Memory B cell (primary cell): ENCODE data around the gene ATXN8OS.
"Not testable (repeated sequence)": the region's sequence is repeated elsewhere in the genome, so short reads cannot be mapped to it uniquely, and the experiment has no call there.

Source experiments
- ATAC-seq: fragments of 150-1000 bp; cut with Tn5 transposase; 2 replicates; pipeline ENCODE4 v1.10.0; 2021; ENCODE audit warnings: low read depth, mild to moderate bottlenecking, moderate library complexity
- DNase-seq, 2 donors: peaks; one replicate each; pipeline ENCODE4 v3.0.0; 2022; ENCODE audit warnings: low spot score in 2 of 2
- H3K27ac Mint-ChIP-seq: one replicate; pipeline ENCODE4 v1.8.0; 2022; ENCODE audit warnings: mild to moderate bottlenecking, moderate library complexity, mixed read lengths
- H3K27me3 Mint-ChIP-seq: one replicate; pipeline ENCODE4 v1.8.0; 2022; ENCODE audit warnings: mixed read lengths
- H3K36me3 Mint-ChIP-seq: one replicate; pipeline ENCODE4 v1.8.0; 2022; ENCODE audit warnings: mild to moderate bottlenecking, mixed read lengths
- H3K4me1 Mint-ChIP-seq: one replicate; pipeline ENCODE4 v1.8.0; 2022; ENCODE audit warnings: mixed read lengths
- H3K4me3 Mint-ChIP-seq: one replicate; pipeline ENCODE4 v1.8.0; 2022; ENCODE audit warnings: mild to moderate bottlenecking, moderate library complexity, mixed read lengths
- H3K9me3 Mint-ChIP-seq: one replicate; pipeline ENCODE4 v1.8.0; 2022; ENCODE audit warnings: mixed read lengths

ATXN8OS gene

DNA sequence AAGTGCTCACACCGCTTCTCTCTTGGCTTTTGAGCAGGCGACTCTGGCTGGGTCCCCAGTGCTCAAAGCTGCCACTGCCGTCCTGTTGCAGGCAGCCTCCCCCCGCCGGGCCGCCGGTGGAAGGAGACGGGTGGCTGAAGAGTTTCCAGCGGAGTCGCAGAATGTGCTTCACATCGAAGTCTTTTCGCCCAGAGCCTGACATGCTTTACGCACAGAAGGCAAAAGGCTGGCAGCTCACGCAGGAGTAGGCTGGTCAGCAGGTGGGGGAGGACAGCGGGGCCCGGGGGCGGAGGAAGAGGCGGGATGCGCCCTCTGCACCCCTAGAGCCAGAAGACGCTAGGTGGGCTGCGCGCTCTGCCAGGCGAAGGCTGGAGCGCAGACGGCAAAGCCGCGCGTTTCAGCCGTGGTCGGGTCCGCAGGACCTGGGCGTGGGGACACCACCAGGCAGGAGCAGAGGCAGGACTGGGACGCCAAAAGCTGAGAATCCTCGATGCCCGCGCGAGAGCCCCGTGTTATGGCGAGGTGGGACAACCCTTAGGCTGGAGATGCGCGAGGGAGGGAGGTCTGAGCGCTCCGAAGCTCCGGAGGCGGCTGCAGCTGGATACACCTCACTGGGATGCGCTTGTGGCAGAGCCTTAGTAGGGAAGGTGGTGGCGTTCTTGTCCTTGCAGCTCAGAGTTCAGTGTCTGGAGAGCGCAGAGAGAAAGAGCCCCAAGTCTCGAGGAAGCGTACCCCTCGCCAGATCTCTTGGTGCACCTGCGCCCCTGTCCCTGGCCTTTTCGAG lies at the start of gene ATXN8OS:
TSS of gene ATXN8OS (plus strand) at position 329 of the 784 bp plus-strand sequence.
- ATAC-seq: no peak

DNA sequence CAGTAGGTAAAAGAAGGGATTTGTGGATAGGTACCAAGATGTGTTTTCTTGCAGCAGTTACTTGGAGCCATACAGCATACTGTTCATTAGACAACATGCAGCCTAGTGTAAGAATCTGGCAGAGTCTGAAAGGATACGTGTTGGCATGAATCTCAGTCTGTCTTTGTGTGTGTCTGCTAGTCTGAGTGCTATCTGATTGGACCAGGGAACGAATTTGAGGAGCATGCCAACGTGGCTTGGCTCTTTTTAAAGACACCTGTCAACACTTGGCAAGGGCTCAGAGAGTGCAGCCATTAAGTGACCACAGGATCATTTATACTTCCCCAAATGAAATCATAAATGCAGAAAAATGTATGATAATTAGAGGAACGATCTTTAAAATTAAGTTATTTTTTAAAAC lies 27.6 kb upstream of the ATXN8OS start:
- H3K36me3 Mint-ChIP-seq: no peaks in the 10 kb centered on the region
- H3K9me3 Mint-ChIP-seq: peaks cover 2% of the 10 kb centered on the region
- H3K4me3 Mint-ChIP-seq: no peak overlapping the region
- no peaks in the 10 kb centered on the region for H3K27me3 Mint-ChIP-seq
- no peak for DNase-seq
- H3K27ac Mint-ChIP-seq: no peak overlapping the region
- no peak for ATAC-seq
- no peaks in the 10 kb centered on the region for H3K4me1 Mint-ChIP-seq

More for the DNA sequence above, at the start of gene ATXN8OS:
- Mint-ChIP-seq H3K4me1 (no peaks in the 10 kb centered on the region), H3K27ac (no peak within 1 kb of the TSS), H3K27me3 (no peaks in the 10 kb centered on the region), H3K4me3 (no peak within 1 kb of the TSS), H3K9me3 (peaks cover 2% of the 10 kb centered on the region), H3K36me3 (no peaks in the 10 kb centered on the region)
- no peak for DNase-seq

DNA sequence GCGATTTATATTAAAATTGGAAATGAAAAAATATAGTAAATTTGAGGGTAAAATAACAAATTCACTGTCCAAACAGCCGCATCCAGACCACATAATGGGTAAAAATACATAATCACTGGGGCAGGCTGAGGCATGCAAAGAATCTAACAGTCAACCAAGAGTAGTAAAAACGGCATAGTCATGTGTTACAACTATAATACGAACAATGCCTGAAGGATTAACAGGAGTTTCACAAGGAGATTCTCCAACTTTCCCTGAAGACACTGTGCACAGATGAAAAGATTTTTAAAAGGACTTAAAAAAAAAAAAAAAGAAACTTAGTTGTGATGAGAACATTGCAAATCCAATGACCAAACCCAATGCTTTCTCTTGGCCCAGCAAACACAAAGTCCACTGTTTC lies 20.4 kb upstream of the ATXN8OS start:
- Mint-ChIP-seq H3K9me3 (peaks cover 7% of the 10 kb centered on the region), H3K36me3 (no peaks in the 10 kb centered on the region)

DNA sequence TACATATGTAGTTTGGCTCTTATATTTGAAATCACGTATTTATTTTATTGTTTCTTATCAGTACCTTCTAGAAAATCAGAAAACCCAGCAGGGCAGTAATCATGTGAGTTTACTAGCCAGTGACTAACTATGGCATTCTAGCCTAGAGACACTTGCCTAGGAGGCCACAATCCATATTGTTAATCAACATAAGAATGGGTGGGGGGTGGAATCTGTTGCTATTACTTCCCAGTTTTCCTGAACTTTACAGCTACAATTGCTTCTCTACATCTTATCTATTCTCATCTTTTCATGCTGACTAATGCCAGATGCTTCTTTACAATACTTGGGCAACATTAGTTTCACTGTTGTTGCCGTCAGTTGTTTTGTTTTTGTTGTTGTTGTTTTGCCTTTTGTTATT lies 18.7 kb upstream of the ATXN8OS start:
- H3K4me3 Mint-ChIP-seq: no peak overlapping the region
- H3K9me3 Mint-ChIP-seq: peaks cover 8% of the 10 kb centered on the region
- H3K27me3 Mint-ChIP-seq: no peaks in the 10 kb centered on the region
- DNase-seq: no peak
- no peaks in the 10 kb centered on the region for H3K36me3 Mint-ChIP-seq
- no peak overlapping the region for H3K27ac Mint-ChIP-seq
- ATAC-seq: no peak
- no peaks in the 10 kb centered on the region for H3K4me1 Mint-ChIP-seq

More for the DNA sequence above, 20.4 kb upstream of the ATXN8OS start:
- H3K4me3 Mint-ChIP-seq: no peak overlapping the region
- no peak for DNase-seq
- H3K4me1 Mint-ChIP-seq: no peaks in the 10 kb centered on the region
- no peak overlapping the region for H3K27ac Mint-ChIP-seq
- no peak for ATAC-seq
- H3K27me3 Mint-ChIP-seq: no peaks in the 10 kb centered on the region

DNA sequence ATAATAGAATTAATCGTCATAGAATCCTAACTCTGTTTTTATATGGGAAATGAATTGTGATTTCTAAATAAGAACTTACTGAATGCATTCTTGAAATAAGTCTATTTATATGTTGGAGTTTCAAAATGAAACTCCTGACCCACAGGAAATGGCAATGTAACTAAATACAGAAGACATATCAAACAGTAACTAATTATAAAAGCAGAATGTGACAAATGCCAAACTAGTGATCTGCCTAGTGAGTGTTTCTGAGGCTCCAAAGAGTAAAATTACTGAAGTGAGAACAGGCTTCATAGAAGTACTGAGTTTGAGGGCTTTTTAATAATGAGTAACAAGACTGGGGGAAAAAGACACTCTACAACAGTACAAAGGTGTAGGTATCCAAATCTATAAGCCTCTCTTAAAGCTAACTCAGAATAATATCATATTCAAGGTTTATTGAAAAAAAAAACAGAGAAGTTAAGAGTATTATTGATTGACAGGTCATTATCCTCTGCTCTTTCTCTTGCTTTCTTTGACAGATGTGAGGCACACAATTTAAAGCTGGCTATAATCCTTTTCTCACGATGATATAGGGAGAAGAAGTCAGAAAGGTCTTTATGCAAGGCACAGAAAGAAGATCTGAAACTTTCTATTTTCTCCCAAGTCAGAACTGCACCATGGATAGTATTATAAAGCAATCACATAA lies 17.4 kb upstream of the ATXN8OS start:
- Mint-ChIP-seq H3K4me1 (no peaks in the 10 kb centered on the region), H3K27me3 (no peaks in the 10 kb centered on the region), H3K36me3 (no peaks in the 10 kb centered on the region), H3K27ac (no peak overlapping the region), H3K4me3 (no peak overlapping the region), H3K9me3 (peaks cover 7% of the 10 kb centered on the region)
- ATAC-seq: no peak
- DNase-seq: no peak

DNA sequence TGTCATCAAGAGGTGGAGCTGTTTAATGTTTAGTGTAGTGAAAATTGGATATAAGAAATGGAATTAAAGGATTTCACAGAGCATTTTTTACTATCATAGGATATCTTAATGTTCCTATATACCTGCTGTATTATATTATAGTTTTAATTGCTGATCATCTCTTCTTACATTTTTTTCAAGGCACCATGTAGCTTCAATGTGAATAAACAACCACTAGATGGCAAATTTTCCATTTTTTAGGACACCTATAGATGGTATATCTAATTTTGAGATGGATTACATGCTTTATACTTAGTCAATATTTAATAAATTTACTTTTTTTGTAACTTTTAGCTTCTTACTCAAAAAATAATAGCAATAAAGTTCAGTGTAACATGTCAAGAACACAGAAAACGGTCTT lies 9.0 kb upstream of the ATXN8OS start:
- ATAC-seq (no peak), DNase-seq (no peak)
- Mint-ChIP-seq H3K9me3 (peaks cover 1% of the 10 kb centered on the region), H3K4me1 (no peaks in the 10 kb centered on the region), H3K27ac (no peak overlapping the region), H3K4me3 (no peak overlapping the region), H3K36me3 (no peaks in the 10 kb centered on the region), H3K27me3 (no peaks in the 10 kb centered on the region)

DNA sequence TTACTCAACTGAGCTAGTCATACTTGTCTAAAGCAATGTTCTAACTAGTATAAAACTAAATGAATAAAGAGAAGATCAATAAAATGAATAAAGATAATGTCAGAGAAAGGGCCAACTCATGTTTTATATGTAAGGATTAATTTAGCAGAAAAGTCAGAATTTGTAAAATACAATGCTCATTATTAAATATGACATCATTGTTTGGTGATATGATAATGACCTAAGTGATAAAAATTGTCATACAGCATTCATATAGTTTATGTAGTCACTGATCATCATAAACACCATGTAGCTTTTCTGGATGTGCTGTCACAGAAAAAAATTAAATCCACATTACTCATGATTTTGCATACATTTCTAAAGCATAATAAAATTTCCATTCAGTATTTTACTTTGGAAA lies 3.1 kb upstream of the ATXN8OS start:
- Mint-ChIP-seq H3K4me1 (no peaks in the 10 kb centered on the region), H3K27me3 (no peaks in the 10 kb centered on the region), H3K9me3 (no peaks in the 10 kb centered on the region), H3K36me3 (no peaks in the 10 kb centered on the region), H3K27ac (no peak overlapping the region), H3K4me3 (no peak overlapping the region)
- DNase-seq: no peak
- no peak for ATAC-seq

DNA sequence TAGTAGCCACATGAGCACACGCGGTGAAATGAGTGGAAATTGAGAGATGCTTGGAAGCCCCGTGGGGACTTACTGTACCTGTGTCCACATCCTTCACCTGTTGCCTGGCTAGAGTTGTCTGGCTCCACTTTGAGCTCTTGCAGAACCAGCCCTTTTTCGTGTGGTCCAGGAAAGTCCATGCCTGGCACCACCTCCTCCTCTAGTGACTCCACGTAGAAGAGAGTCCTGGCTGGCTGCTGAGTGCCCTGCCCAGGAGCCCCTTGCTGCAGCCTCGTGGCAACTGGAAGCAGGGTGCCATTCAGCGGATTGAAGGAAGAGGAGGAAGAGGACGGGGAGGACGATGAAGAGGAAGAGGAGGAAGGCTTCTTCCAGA lies 515 bp upstream of the ATXN8OS start:
- Mint-ChIP-seq H3K4me3 (no peak overlapping the region), H3K9me3 (peaks cover 2% of the 10 kb centered on the region), H3K27me3 (no peaks in the 10 kb centered on the region), H3K36me3 (no peaks in the 10 kb centered on the region), H3K4me1 (no peaks in the 10 kb centered on the region), H3K27ac (no peak overlapping the region)
- DNase-seq (no peak), ATAC-seq (no peak)

DNA sequence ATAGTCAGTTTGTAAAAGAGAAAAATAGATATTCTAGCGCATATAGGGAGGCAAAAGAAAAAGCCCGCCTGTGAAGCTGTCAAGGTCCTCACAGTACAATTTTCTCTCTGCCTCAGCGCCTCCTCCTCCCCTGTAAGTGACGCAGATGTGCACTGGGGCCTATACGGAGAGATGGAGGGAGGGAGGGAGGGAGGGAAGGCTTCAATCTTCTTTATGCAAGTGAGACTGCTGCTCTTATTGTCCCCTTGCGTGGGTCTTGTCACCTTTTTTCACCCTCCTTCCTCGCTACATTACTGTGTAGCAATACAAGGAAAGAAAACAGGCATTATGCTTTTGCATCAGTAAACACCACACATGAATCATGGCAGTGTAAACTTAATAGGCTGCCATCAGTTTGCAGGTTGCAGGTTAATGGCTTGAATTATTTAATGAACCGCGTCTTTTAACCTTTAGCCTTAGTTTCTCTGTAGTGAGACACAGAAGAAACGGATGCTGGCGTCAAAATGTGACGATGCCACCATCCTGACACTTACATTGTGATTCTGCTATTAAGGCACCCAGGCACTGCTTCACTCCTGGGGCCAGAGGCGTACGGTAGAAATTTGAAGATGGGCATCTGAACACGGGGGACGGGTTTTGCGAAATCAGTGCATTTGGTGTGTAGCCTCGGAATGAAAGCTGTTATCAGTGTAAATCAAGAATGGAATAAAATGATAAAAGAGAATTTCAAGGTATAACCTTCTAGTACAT lies 905 bp downstream of the ATXN8OS start, which contains the start of gene KLHL1:
TSS of gene KLHL1 (minus strand) at position 97 of the 750 bp plus-strand sequence. CDS start 753 bp downstream, outside the sequence.
- H3K9me3 Mint-ChIP-seq: peaks cover 2% of the 10 kb centered on the region
- no peak for DNase-seq
- no peaks in the 10 kb centered on the region for H3K27me3 Mint-ChIP-seq
- ATAC-seq: no peak
- no peaks in the 10 kb centered on the region for H3K36me3 Mint-ChIP-seq
- no peak within 1 kb of the TSS for H3K4me3 Mint-ChIP-seq
- no peaks in the 10 kb centered on the region for H3K4me1 Mint-ChIP-seq
- no peak within 1 kb of the TSS for H3K27ac Mint-ChIP-seq

DNA sequence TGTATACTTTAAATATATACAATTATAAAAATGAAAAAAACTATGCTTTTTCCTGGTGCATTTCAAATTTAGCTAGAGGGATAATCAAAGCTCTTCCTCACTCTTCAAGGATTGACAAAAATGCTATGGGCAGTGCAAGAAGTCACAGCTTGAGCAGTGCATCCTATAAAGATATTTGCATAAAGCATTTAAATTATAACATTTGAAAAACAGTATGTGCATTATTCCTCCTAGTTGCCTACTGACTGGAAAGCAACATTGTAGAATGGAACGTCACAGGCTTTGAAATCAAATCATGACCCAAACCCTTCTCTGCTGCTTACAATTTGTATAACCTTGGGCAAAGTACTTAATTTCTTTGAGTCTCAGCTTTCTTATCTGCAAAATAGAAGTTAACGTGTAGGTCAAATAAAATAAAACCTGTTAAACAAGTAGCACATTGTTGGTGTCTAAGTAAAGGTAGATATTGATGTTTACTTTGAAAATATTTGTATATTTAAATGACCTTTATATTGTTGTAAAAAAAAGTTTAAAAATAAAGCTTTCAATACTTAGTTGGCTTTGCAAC lies 9.8 kb downstream of the ATXN8OS start:
- H3K27ac Mint-ChIP-seq: no peak overlapping the region
- H3K9me3 Mint-ChIP-seq: peaks cover 2% of the 10 kb centered on the region
- H3K4me1 Mint-ChIP-seq: no peaks in the 10 kb centered on the region
- no peaks in the 10 kb centered on the region for H3K36me3 Mint-ChIP-seq
- no peak overlapping the region for H3K4me3 Mint-ChIP-seq
- H3K27me3 Mint-ChIP-seq: no peaks in the 10 kb centered on the region
- DNase-seq (no peak), ATAC-seq (no peak)

DNA sequence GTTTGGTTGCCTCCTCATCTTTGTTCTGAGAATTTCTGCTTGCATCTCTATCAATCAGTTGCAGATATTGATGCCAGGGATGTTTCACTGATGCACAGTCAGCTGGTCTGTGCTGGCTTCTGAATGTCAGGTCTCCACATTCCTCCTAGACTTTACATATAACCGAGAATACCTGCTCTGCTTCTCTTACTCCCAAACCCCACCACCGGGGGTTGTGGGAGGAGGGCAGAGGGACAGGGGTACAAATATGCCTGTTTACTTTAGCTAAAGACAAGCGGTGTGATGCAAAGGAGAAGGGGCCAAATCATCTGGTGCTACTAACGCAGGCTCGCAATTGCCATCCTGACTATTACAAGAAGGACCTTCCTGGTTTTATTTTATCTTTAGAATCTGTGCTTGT lies 18.1 kb downstream of the ATXN8OS start:
- Mint-ChIP-seq H3K9me3 (peaks cover 7% of the 10 kb centered on the region), H3K27ac (no peak overlapping the region), H3K27me3 (no peaks in the 10 kb centered on the region), H3K4me1 (no peaks in the 10 kb centered on the region), H3K4me3 (no peak overlapping the region), H3K36me3 (no peaks in the 10 kb centered on the region)
- ATAC-seq: no peak
- no peak for DNase-seq

DNA sequence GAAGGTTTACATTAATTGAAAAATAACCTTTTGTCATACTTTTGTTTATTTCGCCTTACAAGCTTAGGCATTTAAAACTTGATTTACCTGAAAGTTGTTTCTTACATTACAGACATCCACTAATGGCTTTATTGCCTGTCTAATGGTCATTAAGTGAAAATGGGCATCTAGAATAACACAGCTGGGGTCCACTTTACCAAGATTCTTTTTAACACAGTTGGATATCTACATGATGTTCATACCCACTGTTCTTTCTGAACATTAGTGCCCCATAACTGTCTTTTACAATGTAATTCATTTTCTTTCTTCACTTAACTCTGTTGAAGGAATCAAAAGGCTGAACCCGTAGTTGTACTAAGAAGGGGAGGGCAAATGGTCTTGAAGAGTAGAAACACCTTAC lies 20.5 kb downstream of the ATXN8OS start:
- Mint-ChIP-seq H3K4me1 (no peaks in the 10 kb centered on the region), H3K4me3 (no peak overlapping the region), H3K36me3 (no peaks in the 10 kb centered on the region), H3K9me3 (peaks cover 8% of the 10 kb centered on the region), H3K27ac (no peak overlapping the region), H3K27me3 (no peaks in the 10 kb centered on the region)
- DNase-seq (no peak), ATAC-seq (no peak)

DNA sequence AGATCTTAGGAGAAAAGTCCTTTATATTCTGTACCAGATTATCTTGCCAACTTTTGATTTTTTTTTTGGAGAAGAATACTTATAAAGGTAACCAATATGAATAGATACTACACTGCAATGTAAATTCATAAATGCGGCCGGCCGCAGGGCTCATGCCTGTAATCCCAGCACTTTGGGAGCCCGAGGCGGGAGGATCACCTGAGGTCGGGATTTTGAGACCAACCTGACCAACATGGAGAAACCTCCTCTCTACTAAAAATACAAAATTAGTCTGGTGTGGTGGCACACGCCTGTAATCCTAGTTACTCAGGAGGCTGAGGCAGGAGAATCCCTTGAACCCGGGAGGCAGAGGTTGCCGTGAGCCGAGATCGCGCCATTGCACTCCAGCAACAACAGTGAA lies 35.0 kb downstream of the ATXN8OS start:
- H3K36me3 Mint-ChIP-seq, ATAC-seq, H3K4me3 Mint-ChIP-seq, DNase-seq, H3K27ac Mint-ChIP-seq, H3K4me1 Mint-ChIP-seq, H3K27me3 Mint-ChIP-seq, H3K9me3 Mint-ChIP-seq: not testable (repeated sequence)

DNA sequence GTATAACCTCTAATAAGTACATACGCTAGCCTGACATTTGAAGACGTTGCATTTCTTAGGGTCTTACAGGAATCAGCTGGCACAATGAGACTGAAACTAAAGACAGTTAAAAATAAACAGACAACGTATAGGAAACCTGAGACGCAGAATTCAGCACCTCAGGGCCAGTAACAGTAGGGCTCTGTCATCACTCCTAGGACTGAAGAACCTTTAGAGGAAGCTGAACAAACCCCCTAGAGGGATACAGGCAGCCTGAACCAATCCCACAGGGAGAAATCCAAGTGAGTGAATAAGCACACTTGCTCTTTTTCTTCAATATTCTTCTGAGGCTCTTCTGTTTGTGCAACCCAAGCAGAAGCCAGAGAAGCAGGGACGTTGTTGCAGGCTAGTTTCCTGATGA lies 54.5 kb downstream of the ATXN8OS start:
- no peaks in the 10 kb centered on the region for H3K9me3 Mint-ChIP-seq
- H3K27me3 Mint-ChIP-seq: no peaks in the 10 kb centered on the region
- DNase-seq: no peak
- ATAC-seq: no peak
- H3K4me1 Mint-ChIP-seq: no peaks in the 10 kb centered on the region
- H3K4me3 Mint-ChIP-seq: no peak overlapping the region
- no peaks in the 10 kb centered on the region for H3K36me3 Mint-ChIP-seq
- H3K27ac Mint-ChIP-seq: no peak overlapping the region
